ENCODE data around the gene THADA.

Gene THADA

DNA sequence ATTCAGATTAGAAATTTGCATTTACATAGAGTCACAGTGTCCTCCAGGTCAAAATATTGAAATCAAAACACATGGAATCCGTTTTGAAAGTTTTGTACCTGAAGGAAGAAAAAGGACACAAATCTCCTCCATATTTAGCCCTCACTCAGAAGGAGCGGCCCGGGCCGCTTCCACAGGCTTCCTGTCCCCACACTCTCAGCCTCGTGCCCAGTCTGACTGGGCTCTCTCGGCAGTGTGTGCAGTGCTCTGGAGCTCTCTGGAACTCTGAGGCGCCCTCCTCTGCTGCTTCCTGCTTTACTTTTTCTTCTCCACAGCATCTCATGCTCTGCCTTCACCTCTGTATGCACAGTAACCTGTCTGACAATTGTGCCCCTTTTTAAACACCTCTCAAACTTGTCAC lies 347.2 kb downstream of the THADA start:
- no peak for DNase-seq (ENCODE audit: low spot score)

DNA sequence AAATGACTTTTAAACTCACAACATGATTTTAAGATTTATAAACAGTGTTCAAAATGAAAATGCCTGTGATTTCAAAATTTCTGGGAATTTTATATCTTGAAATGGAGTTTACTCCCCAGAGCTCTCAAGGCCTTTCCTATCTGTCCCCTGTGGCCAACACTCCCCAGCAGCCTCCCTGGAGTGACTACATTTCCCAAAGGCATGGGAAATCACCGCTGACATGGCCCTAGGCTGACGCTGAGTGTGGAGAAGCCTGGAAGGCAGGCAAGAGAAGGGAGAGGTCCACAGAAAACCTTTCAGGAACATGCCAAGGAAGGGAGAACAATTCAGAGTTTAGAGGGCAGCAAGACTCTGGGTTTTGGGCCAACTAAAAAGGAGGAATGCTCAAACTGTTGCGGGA lies 349.2 kb downstream of the THADA start:
- no peak for DNase-seq (ENCODE audit: low spot score)

DNA sequence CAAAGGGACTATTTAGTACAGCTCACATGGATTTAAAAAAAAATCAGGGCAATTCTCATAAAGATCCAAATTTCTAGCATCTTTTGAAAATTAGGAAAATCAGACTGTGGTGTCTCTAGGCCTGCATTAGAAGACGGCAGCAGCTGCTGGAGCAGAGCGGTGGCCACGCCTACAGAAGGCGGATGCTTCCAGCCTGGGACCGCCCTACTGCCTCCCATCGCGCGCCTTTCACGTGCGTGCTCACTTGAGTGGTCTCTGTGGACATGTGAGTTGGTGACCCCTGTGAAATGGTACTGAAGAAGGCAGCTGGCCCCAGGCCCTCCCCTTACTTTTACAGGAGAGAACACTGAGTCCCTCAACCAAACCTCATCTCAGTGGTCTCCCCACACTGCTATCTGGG lies 354.3 kb downstream of the THADA start:
- DNase-seq (ENCODE audit: low spot score), result no peak

DNA sequence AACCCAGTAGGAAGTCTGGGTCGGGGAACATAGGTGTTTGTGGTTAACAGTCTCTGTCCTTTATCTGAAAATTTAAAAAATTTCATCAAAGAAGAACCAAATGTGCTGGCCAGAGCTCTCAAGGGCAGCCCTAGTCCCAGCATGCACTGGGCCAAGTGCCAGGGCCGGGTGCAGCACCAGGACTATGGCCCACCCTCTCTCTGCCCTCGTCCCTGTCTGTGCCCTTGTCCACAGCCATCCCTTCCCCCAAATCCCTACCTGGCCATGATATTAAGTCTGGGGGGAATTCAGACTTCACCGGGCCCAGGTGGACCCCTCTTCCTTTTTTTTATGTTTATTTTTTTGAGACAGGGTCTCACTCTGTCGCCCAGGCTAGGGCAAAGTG lies 355.1 kb downstream of the THADA start:
- DNase-seq (ENCODE audit: low spot score), result no peak

DNA sequence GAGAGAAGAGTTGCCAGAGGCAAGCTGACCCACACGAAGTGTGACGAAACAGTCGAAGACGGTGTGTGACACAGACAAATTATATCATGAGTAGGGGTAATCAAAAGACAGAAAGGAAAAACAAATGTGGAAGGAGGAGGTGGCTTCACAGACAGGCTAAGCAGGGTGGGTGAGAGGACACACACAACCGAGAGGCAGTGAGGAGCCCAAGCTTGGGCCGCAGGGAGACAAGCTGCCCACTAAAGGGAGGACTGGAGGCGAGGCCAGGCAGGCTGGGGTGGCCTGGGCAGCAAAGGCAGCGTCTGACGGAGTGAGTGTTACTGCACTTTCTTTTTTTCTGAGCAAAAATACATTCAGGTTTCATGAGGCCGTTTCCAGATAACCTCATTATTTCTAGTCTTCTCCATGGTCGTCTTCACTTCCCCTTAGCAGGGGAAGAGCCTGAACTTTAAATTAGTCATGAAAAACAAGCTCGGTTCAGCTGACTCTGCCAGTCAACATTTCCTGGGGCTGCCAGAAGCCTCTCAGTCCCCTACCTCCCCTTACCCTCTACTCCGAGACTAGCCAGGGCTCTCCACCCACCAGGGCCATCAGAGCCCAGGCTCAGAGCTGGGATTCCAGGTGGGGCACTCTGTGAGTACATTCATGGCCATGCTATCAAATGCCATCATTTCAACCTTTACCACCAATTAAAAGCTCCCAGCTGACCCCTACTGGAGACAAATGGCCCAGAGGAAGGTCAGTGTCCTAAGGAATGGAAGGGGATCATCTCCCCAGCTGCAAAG lies 355.7 kb downstream of the THADA start:
- DNase-seq (ENCODE audit: low spot score), result no peak

DNA sequence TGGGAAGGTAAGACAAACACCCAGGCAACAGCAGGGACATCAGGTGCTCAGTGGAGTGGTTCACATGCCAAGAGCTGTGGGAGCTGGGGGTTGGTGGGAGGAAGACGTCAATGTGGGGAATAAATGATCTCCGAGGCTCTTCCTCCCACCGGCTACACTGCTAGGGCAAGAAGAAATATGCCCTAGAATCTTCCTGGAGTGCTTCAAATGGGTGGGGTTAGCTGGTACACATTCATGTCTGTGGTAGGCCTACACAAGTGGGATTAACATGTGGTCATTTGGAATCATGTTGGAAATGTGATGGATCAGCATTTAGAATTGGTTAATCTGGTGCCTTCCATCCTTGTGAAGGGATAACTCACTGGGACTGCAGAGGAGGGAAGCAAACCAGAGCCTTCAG lies 357.0 kb downstream of the THADA start:
- DNase-seq (ENCODE audit: low spot score), result no peak

DNA sequence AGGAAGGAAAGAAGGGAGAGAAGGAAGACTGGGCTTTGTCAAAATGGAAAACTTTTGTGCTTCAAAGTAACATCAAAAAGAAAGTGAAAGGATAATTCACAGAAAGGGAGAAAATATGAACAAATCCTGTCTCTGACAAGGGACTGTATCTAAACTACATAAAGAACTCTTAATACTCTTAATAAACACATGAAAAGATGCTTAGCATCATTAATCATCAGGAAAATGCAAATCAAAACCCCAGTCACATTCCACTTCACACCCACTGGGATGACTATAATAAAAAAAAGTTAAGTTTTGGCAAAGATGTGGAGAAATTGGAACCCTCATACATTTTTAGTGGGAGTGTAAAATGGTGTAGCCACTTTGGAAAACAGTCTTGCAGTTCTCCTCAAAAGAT lies 357.7 kb downstream of the THADA start:
- DNase-seq (ENCODE audit: low spot score), result no peak

DNA sequence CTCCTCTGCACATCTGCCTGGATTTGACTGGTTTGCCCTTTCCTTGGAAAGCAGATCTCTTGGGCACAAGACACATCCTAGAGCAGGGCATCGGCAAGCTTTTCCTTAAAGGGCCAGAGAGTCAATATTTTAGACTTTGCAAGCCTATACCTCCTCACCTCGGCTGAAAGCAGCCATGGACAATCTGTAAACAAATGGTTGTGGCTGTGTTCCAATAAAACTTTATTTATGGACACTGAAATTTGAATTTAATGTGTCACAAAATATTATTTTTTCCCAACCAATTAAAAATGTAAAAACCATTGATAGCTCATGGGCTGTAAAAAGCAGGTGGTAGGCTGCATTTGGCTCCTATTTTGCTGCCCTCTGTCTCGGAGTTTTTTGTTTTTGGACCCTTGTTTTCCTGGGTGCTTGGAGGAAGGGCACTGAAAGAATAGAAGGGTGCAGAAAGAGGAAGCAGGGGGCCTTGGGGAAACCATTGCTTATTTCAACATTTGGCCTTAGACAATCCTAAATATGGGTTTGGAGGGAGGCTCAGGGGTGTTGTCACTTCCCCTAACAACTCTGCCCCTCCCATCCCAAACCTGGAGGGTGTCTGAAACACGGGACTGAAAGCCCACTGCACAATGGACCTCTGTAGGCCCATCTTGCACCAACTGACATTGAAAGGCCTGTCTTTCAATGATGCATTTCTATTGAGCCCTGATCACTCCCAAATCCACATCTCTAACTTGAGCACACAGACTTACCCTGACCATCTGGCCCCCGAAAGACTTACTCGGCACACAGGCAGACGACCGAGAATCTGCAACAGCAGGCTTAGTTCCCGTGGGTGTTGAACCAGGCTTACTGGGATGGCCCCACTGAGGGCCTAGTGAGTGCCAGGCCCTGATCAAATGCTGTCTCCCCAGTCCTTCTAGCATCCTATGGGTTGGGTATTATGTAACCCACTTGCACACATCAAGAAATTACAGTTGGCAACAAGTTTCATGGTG lies 362.3 kb downstream of the THADA start:
- no peak for DNase-seq (ENCODE audit: low spot score)

DNA sequence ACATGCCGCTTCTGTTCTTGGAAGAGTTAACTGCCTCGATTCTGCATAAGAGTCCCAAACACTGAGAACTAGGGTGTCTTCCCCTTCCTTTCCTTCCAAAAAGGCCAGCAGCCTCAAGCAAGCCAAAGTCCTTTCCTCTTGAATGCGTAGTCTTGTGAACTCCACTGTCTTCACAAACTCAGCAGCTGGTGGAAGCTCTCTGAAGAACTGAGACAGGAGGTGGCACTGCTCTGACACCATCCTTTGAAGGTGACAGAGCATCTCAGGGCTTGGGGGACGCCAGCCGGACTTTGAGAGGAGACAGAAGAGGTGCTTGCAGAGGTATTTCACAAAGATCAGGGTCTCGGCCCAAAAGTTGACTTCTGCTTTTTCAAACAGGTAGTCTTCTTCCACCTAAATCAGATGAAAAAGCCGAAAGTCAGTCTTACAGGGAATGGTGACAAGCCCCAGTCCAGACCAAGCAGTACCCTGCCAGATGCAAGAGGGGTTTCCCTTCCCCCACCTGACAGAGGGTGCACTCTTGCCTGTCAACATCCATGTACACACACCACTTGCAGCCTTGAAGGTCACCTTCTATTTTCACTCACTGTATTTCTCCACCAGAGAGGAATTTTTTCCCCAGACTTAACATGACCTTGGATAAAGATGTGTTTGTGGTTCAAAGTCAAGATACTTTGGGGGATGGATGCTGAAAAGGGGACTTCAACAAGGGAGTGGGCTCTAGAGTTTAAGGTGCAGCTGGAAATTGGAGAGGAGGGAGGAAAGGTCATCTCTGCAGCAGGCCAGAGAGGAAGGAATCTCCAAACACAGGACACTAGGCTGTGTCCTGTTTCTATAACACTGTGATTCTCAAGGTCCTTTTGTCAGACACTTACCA lies 364.6 kb downstream of the THADA start:
- DNase-seq (ENCODE audit: low spot score), result no peak

DNA sequence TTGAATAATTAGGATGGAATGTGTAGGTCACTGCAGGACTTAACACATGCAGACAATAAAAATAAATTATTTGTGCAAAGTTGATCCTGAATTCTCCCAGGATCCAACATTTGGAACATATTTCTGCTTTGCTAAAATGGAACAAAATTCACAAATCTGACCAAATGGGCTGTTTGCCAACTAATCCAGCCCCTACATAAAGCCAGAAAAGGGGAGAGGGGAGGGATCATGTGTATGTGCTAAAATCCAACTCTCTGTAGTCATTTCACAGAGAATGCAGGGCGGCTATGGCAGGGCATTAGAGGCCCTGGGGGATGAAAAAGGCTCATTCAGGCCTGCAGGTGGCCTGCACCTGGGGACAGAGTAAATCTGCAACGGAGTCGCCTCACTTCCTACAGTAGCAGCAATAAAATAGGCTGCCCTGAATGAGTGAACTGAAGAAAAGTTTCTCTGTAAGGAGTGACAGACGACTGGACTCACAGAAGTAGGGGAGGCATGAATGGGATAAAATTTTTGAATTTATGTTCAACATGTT lies 365.4 kb downstream of the THADA start:
- no peak for DNase-seq (ENCODE audit: low spot score)

DNA sequence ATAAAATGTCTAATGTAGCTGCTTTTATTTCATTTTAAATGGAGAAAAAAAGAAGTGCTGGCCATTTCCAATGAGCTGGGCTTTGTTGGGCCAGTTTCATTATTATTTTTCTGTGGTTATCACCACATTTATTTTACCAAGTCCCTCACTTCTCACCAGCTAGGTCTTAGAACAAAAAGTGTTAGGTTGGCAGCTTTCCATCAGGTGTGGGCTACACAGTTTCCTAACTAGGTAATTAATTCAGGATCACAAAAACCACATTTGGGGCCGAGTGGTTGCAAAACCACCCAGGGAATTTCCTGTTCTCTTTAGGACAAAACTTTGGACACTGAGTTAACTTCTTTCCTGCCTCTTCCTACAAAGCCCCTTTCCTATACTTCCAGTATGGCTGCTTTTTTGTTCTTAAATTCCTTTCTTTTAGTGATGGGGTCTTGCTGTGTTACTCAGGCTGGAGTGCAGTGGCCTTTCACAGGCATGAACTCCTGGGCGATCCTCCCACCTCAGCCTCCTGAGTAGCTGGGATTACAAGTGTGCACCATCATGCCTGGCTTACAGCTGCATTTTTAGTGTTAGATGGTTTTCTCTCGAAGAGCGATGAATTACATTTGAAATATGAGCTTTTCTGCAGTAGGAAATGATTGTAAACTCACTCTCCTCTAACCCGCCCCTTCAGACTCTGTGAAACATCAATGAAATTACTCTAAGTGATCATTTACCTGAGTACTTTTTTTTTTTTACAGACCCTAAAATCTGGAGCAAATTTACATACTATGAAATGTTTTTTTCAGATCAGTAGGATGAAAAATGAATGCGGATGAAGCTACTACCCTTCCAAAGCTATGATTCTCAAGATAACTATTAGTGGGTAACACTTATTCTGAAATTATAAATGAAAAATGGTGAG lies 366.8 kb downstream of the THADA start:
- DNase-seq (ENCODE audit: low spot score), result no peak

DNA sequence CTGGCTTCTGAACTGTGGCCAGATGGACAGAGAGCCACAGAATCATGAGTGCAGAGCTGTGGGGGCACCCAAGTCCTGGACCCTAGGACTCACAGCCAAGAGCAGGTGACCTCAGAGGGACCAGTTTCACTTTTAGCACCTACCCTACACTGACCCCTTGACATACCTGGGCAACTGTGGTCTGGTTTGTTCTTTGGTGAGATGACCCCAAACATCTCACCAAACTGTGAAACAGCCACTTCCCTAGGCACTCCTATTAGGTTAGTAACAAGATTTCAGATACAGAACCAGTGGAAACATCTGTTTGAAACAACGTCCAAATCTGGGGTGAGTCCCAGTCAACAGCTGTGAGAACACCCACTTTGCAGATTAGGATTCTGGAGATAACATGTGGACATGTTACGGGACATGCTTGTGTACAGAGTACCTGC lies 367.5 kb downstream of the THADA start:
- DNase-seq (ENCODE audit: low spot score), result no peak

DNA sequence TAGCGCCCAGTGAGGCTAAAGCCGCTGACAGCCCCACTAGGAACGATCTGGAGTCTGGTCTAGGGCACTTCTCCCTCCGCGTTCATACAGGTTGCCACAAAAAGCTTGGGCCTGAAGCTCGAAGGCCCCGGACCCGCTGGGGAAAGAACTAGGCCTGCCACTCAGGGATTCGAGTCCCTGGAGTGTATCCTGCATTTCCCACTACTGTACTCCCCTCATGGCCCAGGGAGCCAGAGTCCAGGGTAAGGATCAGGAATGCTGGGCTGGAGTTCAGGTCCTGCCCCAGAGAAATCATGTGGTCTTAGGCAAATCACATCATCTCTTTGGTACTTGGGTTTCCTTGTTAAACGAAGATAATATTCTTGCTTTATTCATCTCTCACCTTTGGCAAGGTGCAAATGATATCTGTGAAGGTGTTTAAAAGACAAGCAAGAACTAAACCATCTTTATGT lies 368.0 kb downstream of the THADA start:
- no peak for DNase-seq (ENCODE audit: low spot score)

DNA sequence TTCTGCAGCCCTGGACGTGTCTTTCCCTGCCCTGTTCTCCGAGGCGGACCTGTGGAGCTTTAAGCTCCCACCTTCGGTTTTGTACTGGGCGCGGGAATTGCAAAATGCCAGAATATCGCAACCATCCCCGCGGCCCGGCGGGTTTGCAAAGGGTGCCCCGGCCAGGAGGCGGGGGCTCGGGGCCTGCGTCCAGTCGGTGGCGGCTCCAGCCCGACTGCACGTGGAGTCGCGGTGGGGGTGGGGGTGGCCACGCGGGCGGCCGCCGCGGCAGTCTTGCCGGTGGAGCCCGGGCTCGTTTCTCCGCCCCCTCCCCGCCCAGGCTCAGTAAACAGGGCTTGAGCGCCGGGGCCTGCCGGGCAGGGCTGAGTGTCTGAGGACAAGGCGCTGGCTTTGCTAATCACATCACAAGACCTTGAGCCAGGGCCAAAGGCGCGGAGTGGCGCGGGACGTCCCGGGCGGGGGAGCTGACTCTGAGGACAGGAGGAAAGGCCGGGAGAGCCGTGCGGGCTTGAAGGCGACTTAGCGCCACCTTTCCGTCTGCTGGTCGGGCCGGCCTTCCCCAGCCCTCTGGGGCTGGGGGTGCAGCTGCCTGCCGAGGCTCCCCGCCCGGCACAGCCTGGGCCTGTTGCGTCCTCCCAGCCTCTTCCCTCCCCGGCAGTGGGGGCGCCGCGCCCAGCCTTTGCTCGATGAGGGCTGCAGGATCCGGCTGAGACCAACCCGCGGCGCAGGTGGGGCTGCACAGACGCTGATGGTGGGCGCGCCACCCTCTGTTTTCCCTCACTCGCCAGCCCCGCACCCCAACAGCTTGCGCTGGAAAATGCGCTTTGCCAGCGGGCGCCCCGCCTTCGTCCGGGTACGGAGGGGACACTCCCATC lies 368.6 kb downstream of the THADA start:
- DNase-seq (ENCODE audit: low spot score), result peak; percentile 80

DNA sequence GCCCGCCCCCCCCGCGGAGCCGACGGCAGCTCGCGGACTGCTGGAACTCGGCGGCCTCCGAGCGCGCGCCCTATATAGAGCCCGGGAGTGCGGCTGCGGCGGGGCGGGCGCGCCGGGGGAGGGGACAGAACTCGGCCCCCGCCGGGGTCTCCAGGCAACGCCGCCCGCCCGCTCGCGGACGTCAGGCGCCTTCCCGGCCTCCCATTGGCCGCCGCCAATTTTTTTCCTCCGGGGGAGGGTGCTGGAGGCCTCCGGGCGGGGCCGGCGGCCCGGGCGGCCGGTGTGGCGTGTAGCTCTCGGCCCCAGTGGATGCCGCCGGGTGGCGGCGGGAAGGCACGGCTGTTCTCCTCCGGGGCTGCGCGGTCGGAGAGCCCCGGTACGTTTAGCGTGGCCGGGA lies 369.3 kb downstream of the THADA start, which contains the start of gene ZFP36L2:
Gene ZFP36L2, minus strand, starts transcription at position 49 of the 397 bp plus-strand sequence. CDS start 291 bp downstream, outside the sequence.
- DNase-seq (ENCODE audit: low spot score), result peak; percentile 99

DNA sequence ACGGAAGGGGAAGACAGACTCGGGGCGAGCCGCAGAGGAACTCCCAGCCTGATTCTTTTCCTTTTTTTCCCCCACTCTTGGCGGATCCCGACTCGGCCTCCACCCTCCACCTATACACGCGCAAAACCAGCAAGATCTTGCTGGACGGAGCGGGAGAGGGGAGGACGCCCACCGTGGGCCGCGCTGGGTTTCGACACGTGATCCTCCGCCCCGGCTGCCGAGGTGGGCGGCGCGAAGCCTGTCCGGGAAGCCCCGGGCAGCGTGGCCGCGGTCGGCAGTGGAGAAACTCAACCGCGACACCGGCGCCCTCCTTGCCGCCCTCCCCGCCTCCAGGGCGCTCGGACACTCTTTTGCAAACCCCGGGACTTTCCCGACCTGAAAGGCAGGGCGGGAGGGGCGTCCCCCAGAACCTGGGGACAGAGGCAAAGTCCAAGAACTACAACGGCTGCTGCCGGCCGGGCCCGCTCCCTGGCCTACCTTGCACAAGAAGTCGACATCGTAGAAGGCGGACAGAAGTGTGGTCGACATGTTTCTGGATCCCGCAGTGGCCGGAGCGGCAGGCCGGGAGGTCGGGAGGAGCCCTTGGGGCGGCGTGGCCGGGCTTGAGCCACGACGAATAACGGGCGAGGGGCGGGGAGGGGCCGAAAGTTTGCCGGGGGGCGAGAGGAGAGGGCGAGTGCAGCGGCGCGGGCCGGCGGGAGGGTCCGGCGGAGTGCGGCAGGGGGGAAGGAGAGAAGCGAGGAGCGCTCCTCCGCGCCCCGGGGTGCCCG lies 369.9 kb downstream of the THADA start:
- peak; percentile 60 for DNase-seq (ENCODE audit: low spot score)

DNA sequence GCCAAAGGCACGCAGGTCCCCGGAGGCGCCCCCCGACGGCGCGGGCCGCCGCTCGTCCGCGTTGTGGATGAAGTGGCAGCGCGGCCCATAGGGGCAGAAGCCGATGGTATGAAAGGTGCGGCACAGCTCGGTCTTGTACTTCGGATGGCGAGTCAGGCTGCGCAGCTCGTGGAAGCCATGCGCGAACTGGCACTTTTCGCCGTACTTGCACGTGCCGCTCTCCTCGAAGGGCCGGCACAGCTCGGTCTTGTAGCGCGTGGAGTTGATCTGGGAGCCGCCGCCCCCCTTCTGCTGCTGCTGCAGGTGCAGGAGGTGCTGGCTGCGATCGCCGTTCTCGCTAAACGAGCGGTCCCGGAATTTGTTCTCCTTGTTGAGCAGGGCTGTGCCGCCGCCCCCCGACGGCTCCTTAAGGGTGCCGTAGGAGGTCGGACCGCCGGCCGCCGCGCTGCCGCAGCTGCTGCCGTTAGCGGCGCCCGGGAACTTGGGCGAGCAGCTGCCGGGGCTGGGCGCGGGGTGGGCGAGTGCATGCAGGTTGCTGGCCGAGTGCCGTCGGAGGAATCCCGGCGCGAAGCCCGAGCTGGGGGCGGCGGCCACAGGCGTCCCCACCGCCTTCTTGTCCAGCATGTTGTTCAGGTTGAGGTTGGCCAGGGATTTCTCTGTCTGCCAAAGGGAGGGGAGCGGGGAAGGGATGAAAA lies 370.6 kb downstream of the THADA start:
- DNase-seq (ENCODE audit: low spot score), result no peak

DNA sequence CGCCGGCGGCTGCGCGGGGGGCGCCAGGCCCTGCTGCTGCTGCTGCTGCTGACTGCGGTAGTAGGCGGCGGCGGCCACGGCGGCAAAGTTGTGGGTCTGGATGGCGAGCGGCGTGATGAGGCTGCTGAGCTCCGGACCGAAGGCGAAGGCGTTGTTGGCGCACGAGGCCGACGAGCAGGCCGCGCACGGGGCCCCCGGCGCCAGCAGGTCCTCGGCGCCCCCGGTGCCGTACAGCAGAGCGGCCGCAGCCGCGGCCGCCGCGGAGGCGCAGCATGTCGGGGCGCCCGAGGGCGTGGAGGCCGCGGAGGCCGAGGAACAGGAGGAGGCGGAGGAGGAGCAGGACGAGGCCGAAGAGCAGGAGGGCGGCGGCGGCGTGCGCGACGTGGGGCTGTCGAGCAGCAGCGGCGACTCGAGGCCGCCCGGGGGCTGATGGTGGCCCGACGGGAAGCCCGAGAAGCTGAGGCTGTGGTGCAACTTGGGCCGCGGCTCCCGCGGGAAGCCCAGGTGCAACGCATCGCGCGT lies 371.2 kb downstream of the THADA start:
- no peak for DNase-seq (ENCODE audit: low spot score)
